Measurements from ENCODE around the gene RPL38.

RPL38 gene

GRCh38 chr17:74211141-74211911 lies 7.8 kb downstream of the RPL38 start:
- H3K79me2 ChIP-seq (ENCODE audit: insufficient read depth, low read length): peaks cover 22% of the 10 kb centered on the region
- no peak overlapping the region for H3K4me2 ChIP-seq (ENCODE audit: insufficient read depth, low read length)
- H4K20me1 ChIP-seq (ENCODE audit: insufficient read depth, low read length): peaks cover 71% of the 10 kb centered on the region
- H3K9ac ChIP-seq (ENCODE audit: low read depth, low read length): no peak overlapping the region
- ATAC-seq (ENCODE audit: insufficient read depth, low read depth) (no peak), DNase-seq (no peak)
- H3K27ac ChIP-seq (ENCODE audit: low read length): no peak overlapping the region
- H2AFZ ChIP-seq (ENCODE audit: low read depth, low read length): no peak overlapping the region
- TF ChIP-seq CTCF (IDR thresholded peaks at IDR 0.05; ENCODE audit: borderline replicate concordance, extremely low read depth, low read length, poor library complexity, severe bottlenecking) (no peak), EZH2 (IDR thresholded peaks at IDR 0.05; ENCODE audit: borderline replicate concordance, low read depth, low read length, severe bottlenecking) (no peak)
- peaks cover 28% of the 10 kb centered on the region for H3K4me1 ChIP-seq (ENCODE audit: insufficient read depth, low read length)
- H3K36me3 ChIP-seq (ENCODE audit: insufficient read depth, low read length): peaks cover 54% of the 10 kb centered on the region
- no peak overlapping the region for H3K4me3 ChIP-seq (ENCODE audit: low read depth in 1 of 2, low read length in 2 of 2)
- H3K27me3 ChIP-seq (ENCODE audit: insufficient read depth, low read length, poor library complexity): no peaks in the 10 kb centered on the region
- no peaks in the 10 kb centered on the region for H3K9me3 ChIP-seq (ENCODE audit: insufficient read depth, low read length, severe bottlenecking)

- H2AFZ ChIP-seq (ENCODE audit: low read depth, low read length): no peak overlapping the region
- peaks cover 25% of the 10 kb centered on the region for H3K4me1 ChIP-seq (ENCODE audit: insufficient read depth, low read length)
- H3K9ac ChIP-seq (ENCODE audit: low read depth, low read length): no peak overlapping the region
- DNase-seq: no peak
- peaks cover 16% of the 10 kb centered on the region for H3K79me2 ChIP-seq (ENCODE audit: insufficient read depth, low read length)
- H3K4me3 ChIP-seq (ENCODE audit: low read depth in 1 of 2, low read length in 2 of 2): no peak overlapping the region
- no peak for TF ChIP-seq CTCF (IDR thresholded peaks at IDR 0.05; ENCODE audit: borderline replicate concordance, extremely low read depth, low read length, poor library complexity, severe bottlenecking)
- no peak for TF ChIP-seq EZH2 (IDR thresholded peaks at IDR 0.05; ENCODE audit: borderline replicate concordance, low read depth, low read length, severe bottlenecking)
- no peak overlapping the region for H3K27ac ChIP-seq (ENCODE audit: low read length)
- peaks cover 66% of the 10 kb centered on the region for H4K20me1 ChIP-seq (ENCODE audit: insufficient read depth, low read length)
- peaks cover 49% of the 10 kb centered on the region for H3K36me3 ChIP-seq (ENCODE audit: insufficient read depth, low read length)
- no peaks in the 10 kb centered on the region for H3K9me3 ChIP-seq (ENCODE audit: insufficient read depth, low read length, severe bottlenecking)
- ATAC-seq (ENCODE audit: insufficient read depth, low read depth): no peak
- no peak overlapping the region for H3K4me2 ChIP-seq (ENCODE audit: insufficient read depth, low read length)
- no peaks in the 10 kb centered on the region for H3K27me3 ChIP-seq (ENCODE audit: insufficient read depth, low read length, poor library complexity)
These were observed 8.4 kb downstream of the RPL38 start for GRCh38 chr17:74211912-74212208.

- no peak for DNase-seq
- Histone ChIP-seq H3K4me1 (ENCODE audit: insufficient read depth, low read length) (peaks cover 21% of the 10 kb centered on the region), H3K36me3 (ENCODE audit: insufficient read depth, low read length) (peaks cover 45% of the 10 kb centered on the region), H4K20me1 (ENCODE audit: insufficient read depth, low read length) (peaks cover 61% of the 10 kb centered on the region), H3K4me2 (ENCODE audit: insufficient read depth, low read length) (peak overlapping the region; percentile 78), H3K79me2 (ENCODE audit: insufficient read depth, low read length) (peaks cover 11% of the 10 kb centered on the region), H3K9ac (ENCODE audit: low read depth, low read length) (peak overlapping the region; percentile 35), H3K9me3 (ENCODE audit: insufficient read depth, low read length, severe bottlenecking) (no peaks in the 10 kb centered on the region), H3K4me3 (ENCODE audit: low read depth in 1 of 2, low read length in 2 of 2) (peak overlapping the region in 1 of 2 experiments; percentile 57; a peak in 1 of 4 replicates), H2AFZ (ENCODE audit: low read depth, low read length) (no peak overlapping the region), H3K27ac (ENCODE audit: low read length) (peak overlapping the region; percentile 68), H3K27me3 (ENCODE audit: insufficient read depth, low read length, poor library complexity) (no peaks in the 10 kb centered on the region)
- no peak for ATAC-seq (ENCODE audit: insufficient read depth, low read depth)
- no peak for TF ChIP-seq EZH2 (IDR thresholded peaks at IDR 0.05; ENCODE audit: borderline replicate concordance, low read depth, low read length, severe bottlenecking)
- TF ChIP-seq CTCF (IDR thresholded peaks at IDR 0.05; ENCODE audit: borderline replicate concordance, extremely low read depth, low read length, poor library complexity, severe bottlenecking): no peak
These were observed 8.9 kb downstream of the RPL38 start for GRCh38 chr17:74212209-74212912.
